ENCODE measurements around the gene SELENOO.

GRCh38 chr22:50242406-50242949 lies 41.7 kb downstream of the SELENOO start:
- TF ChIP-seq POLR2A (IDR thresholded peaks at IDR 0.05) (no peak), CTCF (IDR thresholded peaks at IDR 0.05) (no peak)

Data from thyroid gland (tissue), 4 donors.